Fibroblast of lung (primary cell): ENCODE results near the gene SPAG8. TPM values are rescaled to one million over a fixed set of nuclear protein-coding genes. Genes with fewer than 3 reads are reported as not detected.

Experiments
- DNase-seq, 2 donors: peaks; one replicate each; pipeline versions ENCODE4 v3.0.0 to v3.0.0-alpha.2; 2010; ENCODE audit warnings: low read depth in 2 of 2
- H2AFZ ChIP-seq: 2 replicates; pipeline ENCODE4 v1.5.1; 2012; ENCODE audit warnings: low read length, control low read depth, inconsistent platforms
- H3K27ac ChIP-seq: 2 replicates; pipeline ENCODE4 v1.5.1; 2011; ENCODE audit warnings: low read length, control low read depth; ENCODE audit not compliant: insufficient read depth
- H3K27me3 ChIP-seq: 2 replicates; pipeline ENCODE4 v1.5.1; 2011; ENCODE audit warnings: mild to moderate bottlenecking, low read length; ENCODE audit not compliant: control insufficient read depth, insufficient read depth
- H3K36me3 ChIP-seq: 2 replicates; pipeline ENCODE4 v1.5.1; 2011; ENCODE audit warnings: low read length; ENCODE audit not compliant: control insufficient read depth, insufficient read depth
- H3K4me1 ChIP-seq: 2 replicates; pipeline ENCODE4 v1.5.1; 2011; ENCODE audit warnings: low read length; ENCODE audit not compliant: control insufficient read depth, insufficient read depth; ENCODE audit errors: extremely low read depth
- H3K4me2 ChIP-seq: 2 replicates; pipeline ENCODE4 v1.5.1; 2011; ENCODE audit warnings: low read length, control low read depth; ENCODE audit not compliant: insufficient read depth; ENCODE audit errors: extremely low read depth
- H3K4me3 ChIP-seq, 4 experiments: fragments of 200-600 bp in 1 of 4; sonication (generic) in 1 of 4; replicated peaks in 1 of 4; 2 replicates each; pipeline ENCODE4 v1.5.1; 2011 to 2016; ENCODE audit warnings: low read length in 4 of 4, low read depth in 3 of 4, mild to moderate bottlenecking in 3 of 4, control low read depth in 2 of 4, inconsistent platforms in 1 of 4, mixed read lengths in 1 of 4; ENCODE audit not compliant: insufficient read depth in 1 of 4; ENCODE audit errors: control extremely low read depth in 1 of 4
- H3K79me2 ChIP-seq: 2 replicates; pipeline ENCODE4 v1.5.1; 2012; ENCODE audit warnings: mild to moderate bottlenecking, low read length, inconsistent platforms; ENCODE audit not compliant: control insufficient read depth, insufficient read depth
- H3K9ac ChIP-seq: 2 replicates; pipeline ENCODE4 v1.5.1; 2011; ENCODE audit warnings: mild to moderate bottlenecking, low read length, control low read depth; ENCODE audit not compliant: insufficient read depth
- H3K9me3 ChIP-seq: 2 replicates; pipeline ENCODE4 v1.5.1; 2012; ENCODE audit warnings: low read depth, low read length; ENCODE audit not compliant: control insufficient read depth, insufficient read depth
- H4K20me1 ChIP-seq: 2 replicates; pipeline ENCODE4 v1.5.1; 2011; ENCODE audit warnings: low read length; ENCODE audit not compliant: control insufficient read depth, insufficient read depth; ENCODE audit errors: extremely low read depth
- CTCF ChIP-seq, 2 donors: IDR thresholded peaks in 1 of 2; conservative IDR thresholded peaks in 1 of 2; 1 replicate in 1 of 2; 2 replicates in 1 of 2; pipeline ENCODE4 v1.5.1; 2011 to 2012; ENCODE audit warnings: low read length in 2 of 2, control low read depth in 1 of 2, inconsistent platforms in 1 of 2, low read depth in 1 of 2, mild to moderate bottlenecking in 1 of 2
- EZH2 ChIP-seq: IDR thresholded peaks from 2 replicates; pipeline ENCODE4 v1.5.1; 2012; ENCODE audit warnings: low read length, control low read depth, mild to moderate bottlenecking; ENCODE audit errors: missing control alignments
- polyA plus RNA-seq, 2 donors: library from polyadenylated mRNA; depleted of rRNA in 1 of 2; stranded (reverse) in 1 of 2; unstranded in 1 of 2; fragments of >200 nt; gene quantifications; 2 replicates each; pipeline ENCODE4 v1.2.1, GENCODE V29; 2011 to 2012; ENCODE audit warnings: missing spikeins in 1 of 2
- total RNA-seq: library from RNA; depleted of rRNA; stranded (reverse); fragments of >200 nt; gene quantifications from 2 replicates; pipeline ENCODE4 v1.2.1, GENCODE V29; 2014

SPAG8 gene
- total and polyA plus RNA-seq, 2 donors (not counting 1 experiment from before 2014, with no cell fraction given): 0.64 to 1.3 TPM

- no peaks in the 10 kb centered on the region for H3K4me1 ChIP-seq
- DNase-seq: no peak
- no peaks in the 10 kb centered on the region for H3K36me3 ChIP-seq
- no peak overlapping the region for H3K4me3 ChIP-seq
- TF ChIP-seq CTCF (conservative IDR thresholded peaks at IDR 0.05 in 1 of 2, IDR thresholded peaks at IDR 0.05 in 1 of 2; ENCODE audit: low read depth in 1 of 2, low read length in 2 of 2) (no peak), EZH2 (no peak)
- no peaks in the 10 kb centered on the region for H4K20me1 ChIP-seq
- H3K27ac ChIP-seq: no peak overlapping the region
- H3K79me2 ChIP-seq: no peaks in the 10 kb centered on the region
- no peak overlapping the region for H3K4me2 ChIP-seq
- peaks cover 11% of the 10 kb centered on the region for H3K27me3 ChIP-seq
- H3K9me3 ChIP-seq: no peaks in the 10 kb centered on the region
- no peak overlapping the region for H2AFZ ChIP-seq
- H3K9ac ChIP-seq: no peak overlapping the region
These were observed 42.3 kb downstream of the SPAG8 start for GRCh38 chr9:35769763-35770162.

- Histone ChIP-seq H3K4me2 (no peak overlapping the region), H3K9ac (no peak overlapping the region), H3K36me3 (no peaks in the 10 kb centered on the region), H3K27ac (no peak overlapping the region), H3K4me1 (no peaks in the 10 kb centered on the region), H4K20me1 (no peaks in the 10 kb centered on the region), H2AFZ (no peak overlapping the region), H3K9me3 (no peaks in the 10 kb centered on the region), H3K27me3 (peaks cover 11% of the 10 kb centered on the region), H3K79me2 (no peaks in the 10 kb centered on the region), H3K4me3 (no peak overlapping the region)
- TF ChIP-seq EZH2: no peak
- TF ChIP-seq CTCF (conservative IDR thresholded peaks at IDR 0.05 in 1 of 2, IDR thresholded peaks at IDR 0.05 in 1 of 2; ENCODE audit: low read depth in 1 of 2, low read length in 2 of 2): no peak
- no peak for DNase-seq
These were observed 44.6 kb downstream of the SPAG8 start for GRCh38 chr9:35767458-35767857.

GRCh38 chr9:35766997-35767396 lies 45.1 kb downstream of the SPAG8 start:
- Histone ChIP-seq H3K27me3 (peaks cover 11% of the 10 kb centered on the region), H3K79me2 (no peaks in the 10 kb centered on the region), H3K4me3 (no peak overlapping the region), H3K4me2 (no peak overlapping the region), H4K20me1 (no peaks in the 10 kb centered on the region), H3K36me3 (no peaks in the 10 kb centered on the region), H3K4me1 (no peaks in the 10 kb centered on the region), H3K9ac (no peak overlapping the region), H3K9me3 (no peaks in the 10 kb centered on the region), H2AFZ (no peak overlapping the region), H3K27ac (no peak overlapping the region)
- TF ChIP-seq CTCF (conservative IDR thresholded peaks at IDR 0.05 in 1 of 2, IDR thresholded peaks at IDR 0.05 in 1 of 2; ENCODE audit: low read depth in 1 of 2, low read length in 2 of 2) (no peak), EZH2 (no peak)
- no peak for DNase-seq
